Neural cell (in vitro differentiated cells): Measurements from ENCODE around the gene FBLN2.

Source experiments
- EP300 ChIP-seq: fragments of 450-650 bp; conservative IDR thresholded peaks from 2 replicates; pipeline ENCODE4 v1.6.1; 2014; ENCODE audit warnings: antibody characterized with exemption, mild to moderate bottlenecking, moderate library complexity; ENCODE audit not compliant: poor library complexity, severe bottlenecking
- EZH2 ChIP-seq: fragments of 200-600, 300-800 bp; shearing (Covaris generic), sonication (generic); IDR thresholded peaks from 2 replicates; pipeline ENCODE4 v1.6.1; 2014; ENCODE audit warnings: antibody characterized with exemption, low read length, borderline replicate concordance, mild to moderate bottlenecking; ENCODE audit not compliant: insufficient read depth, poor library complexity, severe bottlenecking
- MXI1 ChIP-seq: fragments of 450-650 bp; conservative IDR thresholded peaks from 2 replicates; pipeline ENCODE4 v1.6.1; 2014; ENCODE audit warnings: antibody characterized with exemption, mild to moderate bottlenecking; ENCODE audit not compliant: poor library complexity, severe bottlenecking
- POLR2AphosphoS5 ChIP-seq: IDR thresholded peaks from 2 replicates; pipeline ENCODE4 v1.6.1; 2012
- RAD21 ChIP-seq: fragments of 450-650 bp; conservative IDR thresholded peaks from 2 replicates; pipeline ENCODE4 v1.6.1; 2014; ENCODE audit warnings: antibody characterized with exemption, mild to moderate bottlenecking, moderate library complexity
- REST ChIP-seq: IDR thresholded peaks from 2 replicates; pipeline ENCODE4 v1.6.1; 2012; ENCODE audit warnings: borderline replicate concordance
- SMC3 ChIP-seq: fragments of 450-650 bp; conservative IDR thresholded peaks from 2 replicates; pipeline ENCODE4 v1.6.1; 2014; ENCODE audit warnings: antibody characterized with exemption, mild to moderate bottlenecking, moderate library complexity; ENCODE audit not compliant: poor library complexity
- TAF1 ChIP-seq: IDR thresholded peaks from 2 replicates; pipeline ENCODE4 v1.6.1; 2012; ENCODE audit warnings: low read depth
- TF ChIP-seq, protein P1 (sequence below): fragments of 450-650 bp; IDR thresholded peaks from 2 replicates; pipeline ENCODE4 v1.5.1; 2014; ENCODE audit warnings: antibody characterized with exemption, mild to moderate bottlenecking, moderate library complexity; ENCODE audit not compliant: poor library complexity, severe bottlenecking

- no peak for TF ChIP-seq RAD21
- TF ChIP-seq TAF1, result no peak
- TF ChIP-seq, protein P1, sequence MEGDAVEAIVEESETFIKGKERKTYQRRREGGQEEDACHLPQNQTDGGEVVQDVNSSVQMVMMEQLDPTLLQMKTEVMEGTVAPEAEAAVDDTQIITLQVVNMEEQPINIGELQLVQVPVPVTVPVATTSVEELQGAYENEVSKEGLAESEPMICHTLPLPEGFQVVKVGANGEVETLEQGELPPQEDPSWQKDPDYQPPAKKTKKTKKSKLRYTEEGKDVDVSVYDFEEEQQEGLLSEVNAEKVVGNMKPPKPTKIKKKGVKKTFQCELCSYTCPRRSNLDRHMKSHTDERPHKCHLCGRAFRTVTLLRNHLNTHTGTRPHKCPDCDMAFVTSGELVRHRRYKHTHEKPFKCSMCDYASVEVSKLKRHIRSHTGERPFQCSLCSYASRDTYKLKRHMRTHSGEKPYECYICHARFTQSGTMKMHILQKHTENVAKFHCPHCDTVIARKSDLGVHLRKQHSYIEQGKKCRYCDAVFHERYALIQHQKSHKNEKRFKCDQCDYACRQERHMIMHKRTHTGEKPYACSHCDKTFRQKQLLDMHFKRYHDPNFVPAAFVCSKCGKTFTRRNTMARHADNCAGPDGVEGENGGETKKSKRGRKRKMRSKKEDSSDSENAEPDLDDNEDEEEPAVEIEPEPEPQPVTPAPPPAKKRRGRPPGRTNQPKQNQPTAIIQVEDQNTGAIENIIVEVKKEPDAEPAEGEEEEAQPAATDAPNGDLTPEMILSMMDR, result no peak
- TF ChIP-seq POLR2AphosphoS5, result no peak
- no peak for TF ChIP-seq EP300
- TF ChIP-seq EZH2, result no peak
- no peak for TF ChIP-seq MXI1
- no peak for TF ChIP-seq REST
- no peak for TF ChIP-seq SMC3
Measured at GRCh38 chr3:13553686-13554085, 4.8 kb downstream of the FBLN2 start.
